ENCODE measurements around the gene PDX1. TPM values are rescaled to one million over a fixed set of nuclear protein-coding genes. Genes with fewer than 3 reads are reported as not detected.

The PDX1 gene
- total RNA-seq, 1 donor from 2014 or later: not detected

- H3K36me3 ChIP-seq (ENCODE audit: control insufficient read depth, insufficient read depth, low read length): no peaks in the 10 kb centered on the region
- TF ChIP-seq CTCF (IDR thresholded peaks at IDR 0.05; ENCODE audit: insufficient read depth, low read length, severe bottlenecking): no peak
- no peak for DNase-seq (ENCODE audit: low read depth)
- H3K4me3 ChIP-seq (ENCODE audit: low read depth, low read length): no peak overlapping the region
- no peak for FAIRE-seq
- H3K27me3 ChIP-seq (ENCODE audit: control insufficient read depth, insufficient read depth, low read length): peaks cover 74% of the 10 kb centered on the region
Observed at GRCh38 chr13:27971236-27971645, 51.4 kb downstream of the PDX1 start.

- peak; percentile 18 for FAIRE-seq
- no peak for DNase-seq (ENCODE audit: low read depth)
- Histone ChIP-seq H3K4me3 (ENCODE audit: low read depth, low read length) (no peak overlapping the region), H3K27me3 (ENCODE audit: control insufficient read depth, insufficient read depth, low read length) (peaks cover 75% of the 10 kb centered on the region), H3K36me3 (ENCODE audit: control insufficient read depth, insufficient read depth, low read length) (no peaks in the 10 kb centered on the region)
- TF ChIP-seq CTCF (IDR thresholded peaks at IDR 0.05; ENCODE audit: insufficient read depth, low read length, severe bottlenecking): no peak
Observed at GRCh38 chr13:27971776-27972477, 52.1 kb downstream of the PDX1 start.

GRCh38 chr13:27972478-27972820 lies 52.6 kb downstream of the PDX1 start:
- Histone ChIP-seq H3K36me3 (ENCODE audit: control insufficient read depth, insufficient read depth, low read length) (no peaks in the 10 kb centered on the region), H3K4me3 (ENCODE audit: low read depth, low read length) (no peak overlapping the region), H3K27me3 (ENCODE audit: control insufficient read depth, insufficient read depth, low read length) (peaks cover 73% of the 10 kb centered on the region)
- FAIRE-seq (no peak), DNase-seq (ENCODE audit: low read depth) (no peak)
- TF ChIP-seq CTCF (IDR thresholded peaks at IDR 0.05; ENCODE audit: insufficient read depth, low read length, severe bottlenecking): no peak

GRCh38 chr13:27973291-27973690 lies 53.5 kb downstream of the PDX1 start:
- no peak overlapping the region for H3K4me3 ChIP-seq (ENCODE audit: low read depth, low read length)
- no peaks in the 10 kb centered on the region for H3K36me3 ChIP-seq (ENCODE audit: control insufficient read depth, insufficient read depth, low read length)
- peaks cover 69% of the 10 kb centered on the region for H3K27me3 ChIP-seq (ENCODE audit: control insufficient read depth, insufficient read depth, low read length)
- DNase-seq (ENCODE audit: low read depth) (no peak), FAIRE-seq (no peak)
- TF ChIP-seq CTCF (IDR thresholded peaks at IDR 0.05; ENCODE audit: insufficient read depth, low read length, severe bottlenecking): no peak

GRCh38 chr13:27973961-27974662 lies 54.3 kb downstream of the PDX1 start:
- DNase-seq (ENCODE audit: low read depth) (no peak), FAIRE-seq (no peak)
- no peaks in the 10 kb centered on the region for H3K36me3 ChIP-seq (ENCODE audit: control insufficient read depth, insufficient read depth, low read length)
- TF ChIP-seq CTCF (IDR thresholded peaks at IDR 0.05; ENCODE audit: insufficient read depth, low read length, severe bottlenecking): no peak
- H3K27me3 ChIP-seq (ENCODE audit: control insufficient read depth, insufficient read depth, low read length): peaks cover 69% of the 10 kb centered on the region
- no peak overlapping the region for H3K4me3 ChIP-seq (ENCODE audit: low read depth, low read length)

Other genes starting within 250 kb of the PDX1 start
- not detected in 2 replicates for gene GSX1, start 127.5 kb upstream of the PDX1 start, total RNA-seq
- gene CDX2, start 49.3 kb downstream of the PDX1 start, total RNA-seq: not detected in 2 replicates
- gene URAD, start 68.7 kb downstream of the PDX1 start, total RNA-seq: not detected in 2 replicates
- not detected in 2 replicates for gene FLT3, start 180.6 kb downstream of the PDX1 start, total RNA-seq
- gene PAN3, start 218.5 kb downstream of the PDX1 start, total RNA-seq: 11.8 and 12.5 TPM in 2 replicates

Measured in bronchial epithelial cell (primary cell).